GM19025 (cell line): Measurements from ENCODE around the gene CAMK2G.
"Not testable (repeated sequence)": the region's sequence is repeated elsewhere in the genome, so short reads cannot be mapped to it uniquely, and the experiment has no call there.

Source experiments
- ATAC-seq: cut with Tn5 transposase; IDR thresholded peaks from one replicate; pipeline ENCODE4 v1.9.1; 2021; ENCODE audit warnings: mild to moderate bottlenecking, low read depth, moderate library complexity; ENCODE audit not compliant: unreplicated experiment

The CAMK2G gene

DNA sequence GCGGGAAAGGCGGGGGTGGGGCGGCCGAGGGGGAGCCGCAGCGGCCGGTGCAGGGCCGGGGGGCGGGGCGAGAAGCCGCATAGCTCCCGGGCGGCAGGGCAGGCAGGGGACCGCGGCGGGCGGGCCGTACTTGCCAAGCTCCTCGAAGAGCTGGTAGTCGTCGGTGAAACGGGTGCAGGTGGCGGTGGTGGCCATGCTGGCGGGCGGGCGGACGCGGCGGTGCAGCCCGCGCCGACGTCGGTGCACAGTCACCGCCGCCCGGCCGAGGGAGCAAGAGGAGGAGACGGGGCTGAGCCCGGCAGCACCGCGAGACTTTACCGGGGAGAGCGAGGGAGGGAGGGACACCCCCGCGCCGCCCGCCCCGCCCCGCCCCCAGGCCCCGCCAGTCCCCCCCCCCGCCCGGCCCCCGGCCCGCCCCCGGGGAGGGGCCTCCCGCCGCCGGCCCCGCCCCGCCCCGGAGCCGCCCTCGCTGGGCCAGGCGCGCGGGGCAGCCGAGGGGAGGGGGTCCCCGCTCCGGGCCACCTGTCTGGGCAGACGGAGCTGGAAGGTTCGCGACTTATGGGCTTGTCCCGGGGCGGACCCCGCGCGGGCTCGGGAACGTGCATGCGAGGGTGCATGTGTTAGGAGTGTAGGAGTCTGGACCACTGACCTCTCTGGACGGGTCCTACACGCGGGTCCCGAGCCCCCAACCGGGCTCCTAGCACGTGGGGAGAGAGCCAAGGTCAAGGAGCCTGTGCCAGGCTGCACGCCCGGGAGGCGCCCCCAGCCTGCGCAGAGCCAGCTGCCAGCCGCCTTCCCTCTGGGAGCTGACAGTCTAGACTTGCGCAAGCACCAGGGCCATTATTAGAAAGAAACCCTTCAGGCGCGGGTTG is at the start of gene CAMK2G:
Gene CAMK2G, minus strand, starts transcription at position 289 of the 872 bp plus-strand sequence. Its CDS starts 94 bp downstream, at position 195.
- ATAC-seq, result peak; percentile 79

DNA sequence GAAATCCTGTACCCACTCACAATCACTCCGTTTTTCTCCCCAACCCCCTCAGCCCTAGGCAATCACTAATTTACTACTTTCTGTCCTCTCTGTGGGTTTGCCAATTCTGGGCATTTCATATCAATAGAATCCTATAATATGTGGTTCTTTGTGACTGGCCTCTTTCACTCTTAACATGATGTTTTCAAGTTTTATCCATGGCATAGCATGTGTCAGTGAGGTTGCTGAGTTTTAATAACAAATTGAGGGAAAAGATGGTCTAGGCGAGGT is 48.4 kb upstream of the CAMK2G start:
- ATAC-seq, result no peak

GRCh38 chr10:73922007-73922863 is 47.9 kb upstream of the CAMK2G start:
- ATAC-seq, result no peak

DNA sequence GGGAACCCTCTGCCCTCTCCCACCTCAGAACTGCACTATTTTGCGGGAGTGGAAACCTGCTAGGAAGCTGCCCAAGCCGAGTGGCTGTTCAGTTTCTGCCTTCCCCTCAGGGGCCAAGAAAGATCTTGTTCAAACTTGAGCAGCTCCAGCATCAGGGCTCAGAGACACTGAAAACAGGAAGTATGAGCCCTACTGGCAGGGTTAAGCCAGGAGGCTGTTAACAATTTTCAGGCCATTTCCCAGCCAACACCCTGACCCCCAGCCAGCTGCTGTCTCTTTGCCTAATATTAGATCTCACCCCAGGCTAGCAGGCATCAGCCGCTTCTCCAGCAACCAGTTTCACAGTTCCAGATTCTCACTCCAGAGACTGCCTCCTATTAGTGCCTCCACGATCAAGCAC is 45.7 kb upstream of the CAMK2G start:
- no peak for ATAC-seq

- not testable (repeated sequence) for ATAC-seq
Observed at GRCh38 chr10:73919481-73919880, 45.1 kb upstream of the CAMK2G start.

GRCh38 chr10:73917566-73918305 is 43.4 kb upstream of the CAMK2G start:
- no peak for ATAC-seq

GRCh38 chr10:73916761-73917470 is 42.6 kb upstream of the CAMK2G start:
- ATAC-seq, result no peak

- ATAC-seq, result no peak
Observed at GRCh38 chr10:73915206-73915851, 41.0 kb upstream of the CAMK2G start.

GRCh38 chr10:73914036-73914435 is 39.7 kb upstream of the CAMK2G start:
- ATAC-seq, result no peak

GRCh38 chr10:73911553-73912004 is 37.2 kb upstream of the CAMK2G start:
- ATAC-seq, result no peak

- no peak for ATAC-seq
Observed at GRCh38 chr10:73910764-73911552, 36.6 kb upstream of the CAMK2G start, which contains the start of gene PLAU. Gene PLAU (plus strand): TSS chr10:73911132. CDS start chr10:73911556, 424 bp downstream.

GRCh38 chr10:73910401-73910763 is 36.0 kb upstream of the CAMK2G start:
- ATAC-seq, result no peak

GRCh38 chr10:73909540-73910115 is 35.3 kb upstream of the CAMK2G start:
- ATAC-seq, result no peak

GRCh38 chr10:73908853-73909539 is 34.6 kb upstream of the CAMK2G start:
- no peak for ATAC-seq

GRCh38 chr10:73907841-73908517 is 33.6 kb upstream of the CAMK2G start:
- ATAC-seq, result no peak

DNA sequence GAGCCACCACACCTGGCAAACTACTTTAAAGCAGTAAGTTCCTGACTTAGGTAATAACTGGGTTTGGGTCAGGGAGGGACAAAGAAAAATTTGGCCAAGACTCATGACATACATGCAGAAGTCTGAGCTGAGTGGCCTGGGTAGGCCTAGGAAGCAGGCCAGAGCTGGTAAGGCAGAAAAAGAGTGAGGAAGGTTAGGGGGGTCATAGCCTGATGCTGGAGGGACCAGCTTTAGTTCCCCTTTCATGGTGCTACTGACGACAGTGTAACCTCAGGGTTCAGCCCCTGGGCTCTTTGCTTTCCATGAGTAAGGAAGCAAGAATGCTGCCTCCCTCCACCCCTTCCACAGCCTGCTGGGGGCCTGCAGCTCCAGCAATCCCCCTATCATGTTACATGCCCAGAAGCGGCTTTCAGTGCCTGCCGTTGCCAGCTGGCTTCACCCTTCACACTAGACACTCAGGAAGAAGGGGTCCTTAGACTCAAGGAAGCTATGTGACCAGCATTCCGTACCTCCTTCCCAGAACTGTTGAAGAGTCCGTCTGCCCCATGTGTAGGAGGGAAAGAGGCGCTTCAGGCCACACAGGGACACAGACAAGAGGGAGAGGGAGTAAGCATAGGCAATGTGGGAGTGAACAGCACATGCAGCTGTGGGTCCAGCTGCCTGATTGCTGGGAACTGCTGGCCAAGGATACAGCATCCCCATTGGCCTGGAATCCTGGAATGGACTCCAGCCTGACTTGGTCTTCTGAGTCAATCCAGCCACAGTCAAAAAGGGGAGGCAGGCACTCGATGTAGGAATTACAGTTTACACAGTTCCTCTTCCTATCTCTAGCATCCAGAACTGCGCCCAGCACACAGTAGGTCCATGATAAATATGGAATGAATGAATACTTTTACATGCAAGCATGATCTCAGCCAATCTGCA is 32.4 kb upstream of the CAMK2G start:
- ATAC-seq, result no peak
